Ecto neural progenitor cell (in vitro differentiated cells): ENCODE results near the gene MARCHF5.
"Not testable (repeated sequence)": the region's sequence is repeated elsewhere in the genome, so short reads cannot be mapped to it uniquely, and the experiment has no call there.

Experiments used
- DNase-seq: peaks from one replicate; pipeline ENCODE4 v3.0.0-alpha.2; 2018; ENCODE audit warnings: low spot score

MARCHF5 gene

DNA sequence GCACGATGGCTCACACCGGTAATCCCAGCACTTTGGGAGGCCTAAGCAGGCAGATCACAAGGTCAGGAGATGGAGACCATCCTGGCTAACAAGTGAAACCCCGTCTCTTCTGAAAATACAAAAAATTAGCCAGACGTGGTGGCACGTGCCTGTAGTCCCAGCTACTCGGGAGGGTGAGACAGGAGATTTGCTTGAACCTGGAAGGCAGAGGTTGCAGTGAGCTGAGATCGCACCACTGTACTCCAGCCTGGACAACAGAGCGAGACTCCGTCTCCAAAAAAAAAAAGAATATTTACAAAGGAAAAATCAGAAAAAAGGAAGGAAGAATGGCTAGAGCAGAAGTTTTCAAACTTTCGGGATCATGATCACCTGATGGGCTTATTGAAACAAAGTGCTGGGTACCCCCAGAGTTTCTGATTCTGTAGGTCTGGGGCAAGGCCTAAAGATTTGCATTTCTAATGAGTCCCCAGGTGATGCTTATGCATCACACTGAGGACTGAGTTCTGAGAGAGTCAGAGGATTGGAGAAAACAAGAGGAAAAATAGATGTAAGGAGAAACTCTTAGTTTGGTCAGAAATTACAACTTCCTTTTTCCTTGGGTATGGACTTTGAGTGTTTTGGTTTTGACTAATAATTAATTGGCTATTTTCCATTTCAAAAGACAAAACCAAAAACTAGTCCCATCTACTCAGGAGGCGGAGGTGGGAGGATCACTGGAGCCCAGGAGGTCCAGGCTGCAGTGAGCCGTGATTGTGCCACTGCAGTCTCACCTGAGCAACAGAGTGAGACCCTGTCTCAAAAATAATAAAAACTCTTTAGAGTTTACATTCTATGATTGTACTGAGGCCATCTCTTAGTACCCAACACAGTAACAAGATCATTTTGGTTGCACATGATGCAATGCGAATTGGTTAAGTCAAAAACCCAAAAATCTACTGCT is 14.4 kb downstream of the MARCHF5 start:
- DNase-seq = no peak

- no peak for DNase-seq
These were observed 18.3 kb downstream of the MARCHF5 start for GRCh38 chr10:92309272-92309671.

DNA sequence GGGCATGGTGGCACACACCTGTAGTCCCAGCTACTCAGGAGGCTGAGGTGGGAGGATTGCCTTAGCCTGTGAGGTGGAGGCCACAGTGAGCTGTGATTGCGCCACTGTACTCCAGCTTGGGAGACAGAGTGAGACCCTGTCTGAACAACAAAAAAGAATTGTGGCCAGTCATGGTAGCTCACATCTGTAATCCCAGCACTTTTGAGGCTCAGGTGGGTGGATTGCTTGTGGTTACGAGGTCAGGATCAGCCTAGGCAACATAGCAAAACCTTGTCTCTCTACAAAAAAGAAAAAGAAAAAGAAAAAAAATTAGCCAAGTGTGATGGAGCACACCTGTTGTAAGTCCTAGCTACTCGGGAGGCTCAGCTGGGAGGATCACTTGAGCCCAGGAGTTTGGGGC is 22.8 kb downstream of the MARCHF5 start:
- no peak for DNase-seq

DNA sequence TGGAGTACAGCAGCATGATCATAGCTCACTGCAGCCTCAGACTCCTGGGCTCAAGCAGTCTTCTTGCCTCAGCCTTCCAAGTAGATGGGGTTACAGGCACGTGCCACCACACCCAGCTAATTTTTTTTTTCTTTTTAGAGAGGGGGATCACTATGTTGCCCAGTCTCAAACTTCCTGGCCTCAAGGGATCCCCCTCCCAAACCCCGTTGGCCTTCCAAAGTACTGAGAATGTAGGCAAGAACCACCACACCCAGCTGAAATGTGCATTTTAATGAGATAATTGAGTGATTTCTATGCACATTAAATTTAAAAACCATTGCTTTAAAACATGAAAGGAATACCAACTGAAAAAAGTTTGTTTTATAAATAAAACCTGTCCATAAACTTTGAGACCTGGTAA is 25.6 kb downstream of the MARCHF5 start:
- DNase-seq = no peak

- DNase-seq = no peak
These were observed 32.1 kb downstream of the MARCHF5 start for GRCh38 chr10:92323079-92323478.

GRCh38 chr10:92327445-92328433 is 36.8 kb downstream of the MARCHF5 start:
- no peak for DNase-seq

- DNase-seq = no peak
These were observed 38.0 kb downstream of the MARCHF5 start for GRCh38 chr10:92328993-92329392.

DNA sequence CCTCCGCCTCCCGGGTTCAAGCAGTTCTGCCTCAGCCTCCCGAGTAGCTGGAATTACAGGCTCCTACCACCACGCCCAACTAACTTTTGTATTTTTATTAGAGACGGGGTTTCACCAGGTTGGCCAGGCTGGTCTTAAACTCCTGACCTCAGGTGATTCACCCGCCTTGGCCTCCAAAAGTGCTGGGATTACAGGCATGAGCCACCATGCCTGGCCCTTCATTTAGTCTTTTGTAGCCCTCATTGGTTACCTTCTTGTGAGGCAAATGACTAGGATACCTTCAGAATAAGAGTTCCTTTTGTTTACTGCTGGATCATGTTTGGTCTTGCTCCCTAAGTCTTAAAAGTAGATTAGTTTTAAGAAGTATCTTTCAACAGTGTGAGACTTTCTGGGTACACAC is 39.0 kb downstream of the MARCHF5 start:
- not testable (repeated sequence) for DNase-seq

DNA sequence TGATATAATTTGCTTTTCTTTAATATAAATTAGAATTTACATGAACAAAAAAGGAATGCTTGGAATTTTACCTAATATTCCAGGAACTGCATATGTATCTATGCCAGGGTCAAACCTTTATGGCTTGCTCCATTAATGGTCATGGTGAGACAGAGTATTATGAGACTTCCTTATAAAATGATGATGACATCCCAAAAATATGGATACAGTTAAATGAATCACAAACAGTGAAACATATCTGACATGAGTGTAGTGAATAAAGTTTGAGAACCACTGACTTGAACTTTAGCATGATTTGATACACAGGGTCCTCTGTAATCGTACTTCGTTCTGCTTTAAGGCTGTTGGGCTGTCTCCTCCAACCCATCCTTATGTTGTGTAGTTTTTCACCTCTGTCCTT is 51.8 kb downstream of the MARCHF5 start:
- no peak for DNase-seq

DNA sequence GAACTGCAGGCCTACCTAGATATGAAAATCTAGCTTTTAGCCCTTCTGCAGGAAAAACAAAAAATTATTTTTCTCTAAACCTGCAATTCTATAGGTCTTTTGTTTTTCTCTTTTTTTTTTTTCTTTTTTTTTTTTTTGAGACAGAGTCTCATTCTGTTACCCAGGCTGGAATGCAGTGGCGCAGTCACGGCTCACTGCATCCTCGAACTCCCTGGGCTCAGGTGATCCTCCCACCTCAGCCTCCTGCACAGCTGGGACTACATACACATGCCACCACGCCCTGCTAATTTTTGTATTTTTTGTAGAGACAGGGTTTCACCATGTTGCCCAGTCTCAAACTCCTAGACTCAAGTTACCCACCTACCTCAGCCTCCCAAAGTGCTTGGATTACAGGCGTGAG is 54.6 kb downstream of the MARCHF5 start:
- DNase-seq = not testable (repeated sequence)

DNA sequence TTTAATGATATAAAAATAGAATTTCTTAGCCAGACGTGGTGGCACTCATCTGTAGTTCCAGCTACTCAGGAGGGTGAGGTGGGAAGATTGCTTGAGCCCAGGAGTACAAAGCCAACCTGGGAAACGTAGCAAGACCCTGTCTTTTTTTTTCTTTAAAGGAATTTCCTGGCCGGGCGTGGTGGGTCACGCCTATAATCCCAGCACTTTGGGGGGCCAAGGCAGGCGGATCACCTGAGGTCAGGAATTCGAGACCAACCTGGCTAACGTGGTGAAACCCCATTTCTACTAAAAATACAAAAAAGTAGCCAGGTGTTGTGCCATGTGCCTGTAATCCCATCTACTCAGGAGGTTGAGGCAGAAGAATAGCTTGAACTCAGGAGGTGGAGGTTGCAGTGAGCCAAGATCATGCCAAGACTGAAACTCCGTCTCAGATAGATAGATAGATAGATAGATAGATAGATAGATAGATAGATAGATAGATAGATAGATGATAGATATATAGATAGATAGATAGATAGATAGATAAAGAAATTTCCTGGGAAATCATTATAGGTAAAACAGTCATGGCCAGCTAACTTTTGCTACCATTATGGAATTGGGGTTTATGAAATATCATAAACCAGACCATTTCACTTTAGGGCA is 56.2 kb downstream of the MARCHF5 start:
- not testable (repeated sequence) for DNase-seq

DNA sequence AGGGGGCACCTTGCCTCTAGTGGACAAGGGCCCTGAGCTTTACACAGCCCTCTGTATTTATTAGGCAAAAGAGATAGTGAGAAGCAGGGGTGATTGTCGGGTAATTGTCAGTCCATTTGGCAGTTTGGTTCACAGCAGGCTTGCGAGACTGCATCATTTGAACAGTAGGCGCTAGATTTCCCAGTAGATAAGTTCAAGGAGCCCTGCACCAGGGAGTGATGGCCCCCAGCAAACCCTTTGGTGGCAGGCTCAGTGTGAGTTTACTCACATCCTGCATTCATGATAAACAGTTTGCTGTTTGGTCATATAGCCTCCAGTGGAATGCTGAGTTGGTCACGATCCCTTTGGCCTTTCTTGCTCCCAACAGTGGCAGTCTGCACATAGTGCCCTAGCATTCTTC is 59.4 kb downstream of the MARCHF5 start:
- DNase-seq = no peak

DNA sequence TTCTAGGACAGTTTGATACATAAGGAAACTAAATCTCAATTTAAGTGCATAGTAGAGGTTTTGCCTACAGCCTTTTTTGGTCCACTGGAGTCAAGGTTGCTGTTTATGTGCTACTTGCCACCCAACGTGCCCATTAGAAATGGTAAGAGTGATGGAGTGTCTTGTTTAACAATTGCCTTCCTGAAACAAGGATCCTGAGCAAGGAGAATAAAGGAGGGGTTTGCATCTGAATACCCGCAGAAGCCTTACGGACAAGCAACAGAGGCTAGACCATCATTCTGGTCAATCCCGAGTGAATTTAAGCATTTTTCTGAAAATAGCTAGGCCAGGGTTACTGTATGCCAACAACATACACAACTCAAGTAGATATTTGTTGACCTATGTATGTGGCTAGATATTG is 63.6 kb downstream of the MARCHF5 start:
- DNase-seq = no peak

- DNase-seq = no peak
These were observed 65.1 kb downstream of the MARCHF5 start for GRCh38 chr10:92356041-92356440.

DNA sequence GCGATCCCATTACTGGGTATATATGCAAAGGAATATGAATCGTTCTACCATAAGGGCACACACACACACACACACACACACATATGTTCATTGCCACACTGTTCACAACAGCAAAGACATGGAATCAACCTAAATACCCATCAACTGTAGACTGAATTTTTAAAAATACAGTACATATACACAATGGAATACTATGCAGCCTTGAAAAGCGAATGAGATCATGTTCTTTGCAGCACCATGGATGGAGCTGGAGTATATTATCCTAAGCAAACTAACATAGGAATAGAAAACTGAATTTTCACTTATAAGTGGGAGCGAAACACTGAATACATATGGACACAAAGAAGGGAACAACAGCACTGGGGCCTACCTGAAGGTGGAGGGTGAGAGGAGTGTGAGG is 72.5 kb downstream of the MARCHF5 start:
- DNase-seq = no peak

- DNase-seq = no peak
These were observed 75.5 kb downstream of the MARCHF5 start for GRCh38 chr10:92366412-92367021.

DNA sequence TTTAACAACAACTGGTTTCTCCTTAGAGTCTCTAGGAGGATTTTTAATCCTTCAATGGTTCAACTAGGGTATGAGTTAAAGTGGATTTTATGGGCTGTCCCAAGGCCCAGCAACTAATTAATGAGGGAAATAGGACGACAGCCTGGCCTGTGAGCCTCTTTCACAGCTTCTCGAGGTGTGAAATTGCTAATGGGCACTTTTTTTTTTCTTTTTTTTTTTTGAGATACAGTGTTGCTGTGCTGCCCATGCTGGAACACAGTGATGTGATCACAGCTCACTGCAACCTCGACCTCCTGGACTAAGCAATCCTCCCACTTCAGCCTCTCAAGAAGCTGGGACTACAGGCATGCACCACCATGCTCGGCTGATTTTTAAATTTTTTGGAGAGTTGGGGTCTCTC is 87.0 kb downstream of the MARCHF5 start:
- no peak for DNase-seq

- no peak for DNase-seq
These were observed 90.6 kb downstream of the MARCHF5 start for GRCh38 chr10:92381543-92381954.

DNA sequence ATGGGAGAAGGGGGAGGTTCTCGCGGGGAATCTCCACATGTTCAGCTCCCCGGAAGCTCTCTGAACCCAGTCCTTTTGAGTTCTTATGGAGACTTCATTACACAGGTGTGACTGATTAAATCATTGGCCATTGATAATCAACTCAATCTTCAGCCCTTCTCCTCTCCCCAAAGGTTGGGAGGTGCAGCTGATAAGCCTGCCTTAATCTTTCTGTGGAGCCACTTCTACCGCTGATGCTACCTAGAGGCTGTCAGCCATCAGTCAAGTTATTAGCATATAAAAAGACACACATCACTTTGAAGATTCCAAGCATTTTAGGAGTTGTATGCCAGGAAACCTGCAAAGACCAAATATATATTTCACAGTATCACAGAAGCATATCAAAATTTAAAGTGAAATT is 91.7 kb downstream of the MARCHF5 start:
- no peak for DNase-seq

DNA sequence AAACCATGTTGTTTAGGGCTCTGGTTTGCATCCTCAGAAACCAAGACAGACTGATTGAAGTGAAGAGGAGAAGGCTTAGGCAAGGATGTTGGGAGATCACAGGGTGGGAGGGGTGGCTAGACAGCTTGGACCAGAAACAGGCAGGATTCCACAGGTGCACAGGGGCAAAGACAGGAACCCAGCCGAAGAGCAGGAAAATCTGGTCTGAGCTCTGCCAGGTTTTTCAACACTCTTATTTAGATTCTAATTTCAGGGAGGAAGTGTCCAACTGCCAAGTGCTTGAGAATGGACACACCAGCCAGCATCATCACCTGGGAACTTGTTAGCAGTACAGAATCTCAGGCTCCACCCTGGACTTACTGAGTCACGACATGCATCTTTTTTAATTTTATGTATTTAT is 93.8 kb downstream of the MARCHF5 start:
- no peak for DNase-seq

- no peak for DNase-seq
These were observed 94.9 kb downstream of the MARCHF5 start for GRCh38 chr10:92385831-92386230.
